Activated T-helper 9 cell treated with anti-CD3 and anti-CD28 coated beads, Interleukin-2, amount 50 U/mL, for 16 hours (primary cell): ENCODE measurements around the gene HIRA.

Source experiments
- DNase-seq: peaks from one replicate; pipeline ENCODE4 v3.0.0-alpha.2; 2020; ENCODE audit warnings: low read depth

The HIRA gene

DNA sequence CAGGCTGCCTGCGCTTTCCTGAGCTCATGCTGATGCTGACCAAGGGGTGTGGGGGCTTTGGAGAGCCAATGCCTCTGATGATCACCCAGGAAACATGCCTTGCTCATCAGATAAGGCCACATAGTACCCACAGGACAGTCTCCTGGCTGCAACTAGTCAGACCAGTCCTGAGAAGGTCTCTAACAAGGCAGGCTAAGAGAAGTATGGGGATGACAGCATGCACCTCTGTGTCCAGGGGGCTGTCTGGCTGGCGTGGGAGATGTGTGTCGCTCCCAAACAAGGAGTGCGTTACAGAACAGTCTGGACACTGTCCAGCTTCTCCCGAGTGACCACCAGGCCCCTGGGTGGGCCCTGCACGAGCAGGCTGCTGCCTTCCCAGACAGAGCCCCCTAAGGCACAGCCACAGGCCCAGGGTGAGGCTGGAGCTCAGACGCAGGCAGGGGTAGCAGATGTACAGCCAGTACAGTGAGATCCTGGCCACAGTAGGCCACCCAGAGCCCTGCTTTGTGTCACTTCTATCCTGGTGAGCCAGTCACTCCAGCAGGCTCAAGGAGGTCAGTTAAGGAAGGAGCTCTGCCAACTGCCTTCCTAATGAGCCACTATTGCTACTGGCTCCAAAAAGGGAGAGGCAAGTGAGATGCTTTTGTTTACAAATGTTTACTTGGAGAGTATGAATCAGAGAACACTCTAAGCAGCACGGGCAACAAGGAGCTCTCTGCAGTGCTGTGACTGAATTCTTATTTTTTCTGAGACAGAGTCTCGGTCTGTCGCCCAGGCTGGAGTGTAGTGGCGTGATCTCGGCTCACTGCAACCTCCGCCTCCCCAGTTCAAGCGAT lies 74.0 kb downstream of the HIRA start:
- DNase-seq = no peak

DNA sequence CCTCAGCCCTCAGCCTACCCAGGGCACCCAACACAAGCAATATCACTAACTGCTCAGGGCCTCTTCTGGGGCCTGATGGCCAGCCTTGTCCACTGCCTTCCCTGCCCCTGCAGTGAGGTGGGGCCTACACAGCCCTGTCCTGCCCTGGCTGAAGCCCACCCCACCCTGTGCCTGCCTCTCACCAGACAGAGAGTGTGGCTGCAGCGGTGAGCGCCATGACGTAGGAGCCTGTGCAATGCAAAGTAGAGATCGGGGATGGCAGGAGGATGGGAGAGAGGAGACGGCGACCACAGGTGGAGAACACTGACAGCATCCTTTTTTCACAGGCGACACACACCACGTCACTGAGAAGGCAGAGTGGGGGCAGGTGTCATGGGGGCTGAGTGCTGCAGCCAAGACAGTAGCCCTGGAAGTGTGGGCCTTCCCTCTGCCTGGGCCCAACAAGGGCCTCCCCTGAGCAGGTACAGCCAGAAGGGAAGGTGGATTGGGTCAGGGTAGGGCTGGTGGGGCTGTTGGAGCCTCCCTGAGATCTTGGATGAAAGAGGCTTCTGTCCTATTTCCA lies 74.7 kb downstream of the HIRA start:
- DNase-seq = no peak

DNA sequence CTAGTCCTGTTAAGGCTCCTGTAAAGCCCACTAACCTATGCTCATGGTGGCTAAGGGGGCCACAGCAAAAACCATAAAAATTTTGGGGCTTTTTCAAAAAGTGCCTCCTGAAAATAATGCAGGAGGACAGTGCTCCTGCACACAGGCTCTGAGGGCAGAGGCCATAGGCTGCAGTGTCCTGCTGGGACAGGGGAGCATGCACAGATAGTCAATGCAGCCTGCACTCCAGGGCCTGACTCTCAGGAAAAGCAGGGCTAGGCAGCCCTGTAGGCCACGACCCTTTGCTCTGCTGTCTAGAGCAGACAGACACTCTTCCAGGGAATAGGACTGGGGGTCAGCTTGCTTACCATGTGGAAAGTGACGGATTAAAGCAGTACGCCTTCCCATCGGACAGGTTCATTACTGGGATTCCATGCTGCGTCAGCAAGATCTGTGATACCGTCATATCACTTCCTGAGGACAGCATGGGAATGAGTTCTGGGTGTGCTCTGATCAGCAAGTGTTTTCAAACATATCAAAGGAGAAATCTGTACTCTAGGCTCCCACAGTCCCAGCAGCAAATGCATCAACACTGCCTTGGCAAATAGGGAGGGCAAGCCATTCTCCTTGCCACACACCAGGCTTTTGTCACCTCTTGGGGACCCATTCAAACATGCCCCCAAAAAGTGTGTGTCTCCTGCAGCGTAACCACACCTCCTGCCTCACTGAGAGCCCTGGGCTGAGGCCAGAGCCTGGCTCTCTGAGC lies 75.9 kb downstream of the HIRA start:
- no peak for DNase-seq

DNA sequence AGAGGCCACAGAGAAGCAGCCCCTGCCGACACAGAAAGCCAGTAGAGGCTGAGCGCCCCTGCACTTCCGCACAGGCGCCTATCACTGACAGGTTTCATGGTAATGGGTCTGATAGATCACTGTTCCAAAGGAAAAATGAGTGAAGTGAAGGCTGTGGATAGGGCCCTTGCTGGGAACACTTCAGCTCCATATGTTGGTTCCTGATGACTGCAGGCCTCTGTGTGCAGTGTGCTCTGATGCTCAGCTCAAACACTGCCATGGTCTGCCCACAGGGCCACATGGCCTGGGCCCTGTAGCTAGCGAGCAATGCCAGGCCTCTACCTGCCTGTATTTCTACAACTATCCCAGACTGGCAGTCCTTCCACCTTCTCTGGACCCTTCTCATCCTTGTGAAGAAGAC lies 77.3 kb downstream of the HIRA start:
- no peak for DNase-seq

DNA sequence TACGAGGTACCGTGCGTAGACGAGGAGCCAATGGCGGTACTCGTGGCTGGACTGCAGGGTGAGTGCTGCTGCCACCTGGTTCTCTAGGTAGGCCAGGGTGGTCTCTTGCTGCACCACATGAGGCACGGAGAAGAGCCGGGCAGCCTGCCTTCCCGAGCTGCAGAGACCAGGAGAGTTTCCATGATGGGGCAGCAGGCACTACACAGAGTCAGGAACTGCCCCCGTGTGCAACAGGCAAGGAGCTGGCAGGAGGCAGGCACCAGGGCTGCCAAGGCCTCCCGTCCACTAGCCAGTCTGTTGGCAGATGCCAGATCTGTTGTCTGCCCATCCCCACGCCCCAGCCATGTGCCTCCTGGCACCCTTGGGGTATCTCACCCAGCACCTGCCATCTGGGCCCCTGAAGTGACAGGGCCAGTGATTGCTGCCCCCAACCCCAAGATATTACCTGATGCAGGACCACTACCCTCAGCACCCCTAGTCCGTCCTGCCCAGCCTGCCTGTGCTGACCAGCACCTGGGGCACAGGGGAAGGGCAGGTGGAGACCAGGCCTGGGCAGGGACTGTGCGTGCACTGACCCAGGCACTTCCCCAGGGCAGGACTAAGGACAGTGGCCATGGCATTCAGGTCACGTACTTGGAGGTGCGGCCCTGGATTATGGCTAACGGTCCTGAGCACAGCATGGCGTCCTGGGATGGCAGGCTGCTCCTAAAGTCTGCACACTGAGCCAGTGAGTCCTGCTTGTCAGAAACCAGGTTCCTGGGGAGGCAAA lies 78.0 kb downstream of the HIRA start:
- no peak for DNase-seq

DNA sequence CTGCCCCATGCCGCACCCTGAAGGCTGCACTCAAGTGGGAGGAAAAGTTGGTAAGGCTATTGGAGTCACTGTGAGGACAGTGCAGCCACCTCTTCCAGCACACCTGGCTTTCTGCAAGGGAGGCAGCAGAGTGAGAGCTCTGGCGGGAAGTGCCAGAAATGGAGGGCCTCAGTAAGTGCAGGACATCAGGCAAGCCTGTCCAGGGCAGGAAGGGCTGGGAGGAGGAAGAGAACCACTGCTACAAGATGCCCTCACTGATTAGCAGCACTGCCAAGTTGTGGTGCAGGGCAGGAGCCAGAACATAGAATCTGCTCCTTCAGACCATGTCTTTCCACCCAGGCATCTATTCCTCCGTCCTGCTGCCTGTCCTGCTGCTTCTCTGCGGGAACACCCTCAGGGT lies 78.8 kb downstream of the HIRA start:
- no peak for DNase-seq

DNA sequence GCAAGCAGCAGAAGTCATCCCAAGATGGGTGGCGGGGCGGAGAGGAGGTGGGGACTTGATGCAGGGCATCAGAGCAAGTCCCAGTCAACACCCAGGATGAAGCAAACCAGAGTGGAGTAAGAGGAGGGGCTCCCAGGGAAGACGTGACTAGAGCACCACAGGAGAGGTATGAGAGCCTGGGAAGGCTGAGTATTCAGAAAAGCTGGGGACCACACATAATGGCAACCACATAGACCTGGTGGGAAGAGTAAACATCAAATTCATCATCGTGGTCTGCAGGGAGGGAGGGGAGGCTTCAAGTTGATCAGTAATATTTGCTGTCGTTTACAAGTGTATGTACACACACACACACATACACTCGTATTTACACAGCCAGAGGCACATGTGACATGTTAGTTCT lies 79.3 kb downstream of the HIRA start:
- no peak for DNase-seq

DNA sequence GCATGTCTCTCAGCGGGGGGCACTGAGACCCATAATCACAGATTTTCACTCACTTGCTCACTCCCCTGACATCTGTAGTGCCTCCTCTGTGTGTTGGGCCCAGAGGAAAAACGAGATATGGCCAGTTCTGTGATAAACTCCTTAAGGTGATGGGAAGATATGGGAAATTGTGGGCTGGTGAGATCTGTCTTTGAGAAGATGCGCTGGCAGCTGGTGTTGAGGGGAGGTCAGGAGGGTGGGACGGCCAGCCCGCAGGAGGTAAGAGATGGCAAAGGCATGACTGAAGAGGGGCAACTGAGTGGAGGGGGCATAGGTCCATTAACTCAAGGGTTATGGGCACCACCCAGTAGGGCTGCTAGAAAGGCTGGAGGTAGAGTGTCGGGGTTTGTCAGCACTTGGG lies 79.9 kb downstream of the HIRA start:
- no peak for DNase-seq

DNA sequence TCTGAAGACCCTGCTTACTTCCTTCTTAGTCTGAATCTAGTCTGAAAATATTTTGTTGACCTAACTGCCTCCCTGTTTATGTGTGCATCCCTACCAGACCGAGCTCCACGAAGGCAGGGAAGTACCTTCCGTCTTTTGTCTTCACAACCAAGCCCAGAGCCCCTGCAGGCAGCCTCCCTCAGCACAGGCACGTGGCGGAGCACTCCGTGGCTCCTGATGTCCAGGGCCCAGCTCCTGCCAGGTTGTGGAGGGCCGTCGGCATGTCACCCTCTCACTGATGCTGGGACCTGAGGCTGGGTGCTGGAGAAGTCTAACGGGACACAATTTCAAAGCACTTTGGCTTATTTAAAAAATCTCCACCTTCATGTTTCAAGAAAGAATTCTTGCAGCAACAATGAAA lies 80.6 kb downstream of the HIRA start:
- no peak for DNase-seq

DNA sequence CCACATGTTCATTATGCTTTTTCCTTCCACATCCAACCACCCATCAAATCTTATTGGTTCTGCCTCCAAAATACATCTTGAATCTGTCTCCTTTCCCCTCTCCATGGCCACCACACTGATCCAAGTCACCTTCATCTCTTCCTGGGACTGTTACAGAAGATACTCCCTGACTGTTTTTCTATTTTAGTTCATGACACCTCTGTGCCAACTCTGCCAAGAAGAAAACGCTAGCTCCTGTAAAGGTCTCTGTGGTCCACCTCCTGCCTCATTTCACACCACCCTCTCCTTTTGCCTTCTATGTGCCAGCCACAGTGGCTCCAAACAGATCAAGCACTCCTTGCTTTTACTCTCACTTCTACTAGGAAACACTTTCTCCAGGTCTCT lies 81.1 kb downstream of the HIRA start:
- no peak for DNase-seq

DNA sequence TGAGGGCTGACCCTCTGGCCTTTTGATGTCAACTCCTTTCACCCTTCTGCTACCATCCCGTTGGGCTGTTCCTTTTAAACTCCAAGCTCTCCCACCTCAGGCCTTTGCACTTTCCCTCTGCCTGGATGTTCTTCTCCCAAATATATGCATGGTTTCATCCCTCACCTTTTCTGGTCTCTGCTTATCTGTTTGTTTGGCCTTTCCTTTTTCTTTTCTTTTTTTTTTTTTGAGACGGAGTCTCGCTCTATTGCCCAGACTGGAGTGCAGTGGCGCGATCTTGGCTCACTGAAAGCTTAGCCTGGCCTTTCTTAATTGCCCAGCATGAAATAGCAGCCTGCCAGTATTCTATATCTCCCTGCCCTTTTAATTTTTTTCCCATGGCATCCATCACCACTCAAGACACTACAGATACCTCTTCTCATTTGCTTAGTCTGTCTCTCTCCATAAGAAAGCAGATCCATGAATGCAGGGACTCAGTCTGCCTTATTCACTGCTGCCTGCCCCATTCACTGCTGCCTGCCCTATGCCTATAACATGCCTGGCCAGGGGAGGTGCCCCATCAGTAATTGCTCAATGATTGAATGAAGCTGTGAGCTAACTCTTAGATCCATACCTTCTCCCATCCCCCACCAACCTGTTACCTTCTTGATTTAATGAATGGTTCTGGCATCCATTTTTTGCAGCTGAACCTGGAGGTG lies 81.6 kb downstream of the HIRA start:
- DNase-seq = no peak

DNA sequence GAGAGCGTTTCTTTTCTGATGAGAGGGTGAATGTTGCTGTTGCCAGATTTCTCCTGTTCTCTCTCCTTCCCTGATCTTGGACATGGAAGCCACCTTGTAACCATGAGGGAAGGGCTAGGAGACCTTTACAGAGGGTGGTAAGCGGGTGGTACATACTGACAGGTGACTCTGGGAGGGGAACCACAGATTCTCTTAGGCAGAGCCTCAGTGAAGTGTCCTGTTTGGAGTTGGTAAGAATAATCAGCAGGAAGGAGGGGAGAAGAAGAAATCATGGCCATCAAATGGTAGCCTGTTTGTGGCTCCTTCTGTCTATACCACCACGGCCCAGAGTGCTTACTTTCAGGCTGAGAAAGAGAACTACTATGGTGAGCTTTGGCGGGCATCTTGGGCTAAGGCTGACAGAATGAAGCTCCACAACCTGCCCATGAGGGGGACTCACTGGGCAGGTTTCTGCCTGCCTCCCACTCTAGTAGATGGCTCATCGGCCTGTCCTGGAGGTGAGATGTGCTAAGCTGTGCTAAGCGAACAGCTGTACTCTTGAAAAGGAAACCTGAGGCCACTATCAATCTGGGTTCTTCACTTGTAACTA lies 84.8 kb downstream of the HIRA start:
- no peak for DNase-seq

DNA sequence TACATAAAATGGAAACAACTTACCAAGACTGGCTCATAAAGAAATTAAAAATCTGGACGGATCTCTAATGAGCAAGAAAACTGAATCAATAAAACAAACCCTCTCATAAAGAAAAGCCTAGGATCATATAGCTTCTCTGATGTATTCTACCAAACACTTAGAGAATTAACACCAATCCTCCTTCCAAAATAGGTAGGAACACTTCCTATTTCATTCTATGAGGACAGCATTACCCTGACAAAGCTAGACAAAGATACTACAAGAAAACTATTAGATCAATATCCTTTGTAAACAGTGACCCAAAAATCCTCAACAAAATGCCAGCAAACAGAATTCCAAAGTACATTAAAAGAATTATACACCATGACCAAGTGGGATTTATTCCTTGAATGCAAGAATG lies 87.1 kb downstream of the HIRA start:
- DNase-seq = no peak

DNA sequence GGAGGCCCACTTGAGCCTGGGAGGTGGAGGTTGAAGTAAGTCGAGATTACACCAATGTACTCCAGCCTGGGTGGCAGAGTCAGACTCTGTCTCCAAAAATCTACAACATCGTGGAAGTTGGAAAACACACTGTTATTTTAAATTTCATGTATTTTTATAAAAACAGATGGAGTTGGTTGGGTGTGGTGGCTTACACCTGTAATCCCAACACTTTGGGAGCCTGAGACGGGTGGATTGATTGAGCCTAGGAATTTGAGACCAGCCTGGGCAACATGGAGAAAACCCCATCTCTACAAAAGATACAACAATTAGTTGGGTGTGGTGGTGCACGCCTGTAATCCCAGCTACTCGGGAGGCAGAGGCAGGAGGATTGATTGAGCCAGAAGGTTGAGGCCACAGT lies 88.1 kb downstream of the HIRA start:
- no peak for DNase-seq

DNA sequence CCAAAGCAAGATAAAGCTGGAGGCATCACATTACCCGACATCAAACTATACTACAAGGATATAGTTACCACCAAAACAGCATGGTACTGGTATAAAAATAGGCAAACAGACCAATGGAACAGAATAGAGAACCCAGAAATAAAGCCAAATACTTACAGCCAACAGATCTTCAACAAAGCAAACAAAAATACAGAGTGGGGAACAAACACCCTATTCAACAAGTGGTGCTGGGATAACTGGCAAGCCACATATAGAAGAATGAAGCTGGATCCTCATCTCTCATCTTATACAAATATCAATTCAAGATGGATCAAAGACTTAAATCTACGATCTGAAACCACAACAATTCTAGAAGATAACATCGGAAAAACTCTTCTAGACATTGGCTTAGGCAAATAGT lies 90.0 kb downstream of the HIRA start:
- no peak for DNase-seq

DNA sequence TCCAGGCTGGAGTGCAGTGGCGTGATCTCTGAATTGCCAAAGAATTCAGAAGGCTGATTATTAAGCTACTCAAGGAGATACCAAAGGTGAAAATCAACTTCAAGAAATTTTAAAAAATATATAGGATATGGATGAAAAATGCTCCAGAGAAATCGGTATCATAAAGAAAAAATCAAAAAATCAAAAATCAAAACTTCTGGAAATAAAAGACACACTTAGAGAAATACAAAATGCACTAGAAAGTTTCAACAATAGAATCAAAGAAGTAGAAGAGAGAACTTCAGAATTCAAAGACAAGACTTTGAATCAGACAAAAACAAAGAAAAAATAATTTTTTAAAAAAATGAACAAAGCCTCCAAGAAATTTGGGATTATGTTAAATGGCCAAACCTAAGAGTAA lies 94.4 kb downstream of the HIRA start:
- DNase-seq = no peak

DNA sequence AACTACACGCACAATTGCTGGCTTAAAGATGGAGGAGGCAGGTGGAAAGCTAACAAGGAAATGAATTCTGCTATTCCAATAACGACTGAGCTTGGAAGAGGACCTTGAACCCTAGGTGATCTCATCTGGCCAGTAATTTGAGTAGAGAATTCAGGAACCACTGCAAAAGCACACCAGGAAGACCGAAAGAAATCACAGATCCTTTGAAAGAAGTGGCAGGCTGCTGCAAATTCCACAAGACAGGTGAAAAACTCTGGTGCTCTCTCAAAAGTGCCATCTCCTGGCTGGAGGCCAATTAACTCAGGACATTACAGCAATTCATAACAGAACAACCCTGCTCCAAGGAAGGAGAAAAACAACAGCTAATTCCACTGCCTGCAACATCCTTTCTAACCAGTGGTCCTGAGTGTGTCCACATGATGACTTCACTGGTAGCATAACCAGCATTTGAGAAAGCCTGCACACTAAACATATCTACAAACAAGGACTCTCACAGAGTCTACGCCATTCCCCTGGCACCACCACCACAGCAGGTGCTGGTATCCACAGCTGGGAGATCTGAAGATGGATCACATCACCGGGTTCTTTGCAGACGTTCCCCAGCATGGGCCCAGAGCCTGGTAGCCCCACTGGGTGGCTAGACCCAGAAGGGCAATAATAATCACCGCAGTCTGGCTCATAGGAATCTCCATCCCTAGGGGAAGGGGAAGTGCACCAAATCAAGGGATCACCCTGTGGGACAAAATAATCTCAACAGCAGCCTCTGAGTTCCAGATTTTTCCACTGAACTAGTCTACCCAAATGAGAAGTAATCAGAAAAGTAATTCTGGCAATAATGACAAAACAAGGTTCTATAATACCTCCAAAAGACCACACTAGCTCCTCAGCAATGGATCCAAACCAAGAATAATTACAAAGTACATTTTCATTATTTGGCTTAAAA lies 95.1 kb downstream of the HIRA start:
- no peak for DNase-seq

DNA sequence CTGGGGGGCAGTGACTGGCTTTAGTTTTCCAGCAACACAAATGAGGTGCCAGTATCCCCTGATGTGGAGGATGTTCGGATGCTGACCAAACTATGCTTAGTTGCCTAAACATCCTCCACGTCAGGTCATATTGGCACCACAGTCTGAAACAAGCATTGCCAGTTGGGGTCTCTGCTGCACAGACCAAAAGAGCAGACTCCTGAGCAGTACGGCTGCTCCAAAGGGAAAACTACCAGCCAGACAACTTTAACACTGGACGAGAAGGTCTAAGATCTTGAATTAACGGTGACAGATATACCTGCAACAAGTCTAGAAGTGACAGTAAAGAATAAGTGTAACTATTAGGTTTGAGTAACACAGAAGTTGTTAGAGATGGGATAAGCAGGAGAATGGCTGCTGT lies 99.6 kb downstream of the HIRA start:
- DNase-seq = no peak

DNA sequence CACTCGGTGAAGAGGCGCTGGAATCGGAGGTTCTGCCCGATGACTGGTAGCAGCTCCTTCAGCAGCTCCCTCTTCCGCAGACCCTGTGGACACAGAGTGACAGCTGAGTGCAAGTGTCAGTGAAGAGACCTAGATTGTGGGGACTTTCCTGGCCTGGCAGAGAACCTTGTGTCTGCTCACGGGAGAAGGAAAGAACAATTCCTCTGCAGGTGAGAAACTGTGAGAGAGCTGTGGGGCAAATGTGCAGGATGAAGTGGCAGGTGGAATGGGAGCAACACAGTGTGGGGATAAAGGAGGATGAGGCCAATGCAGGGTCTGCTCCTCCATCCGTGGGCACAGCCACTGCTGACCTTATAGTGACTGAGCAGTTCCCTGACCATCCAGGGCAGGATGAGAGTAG lies 100.1 kb downstream of the HIRA start:
- no peak for DNase-seq

DNA sequence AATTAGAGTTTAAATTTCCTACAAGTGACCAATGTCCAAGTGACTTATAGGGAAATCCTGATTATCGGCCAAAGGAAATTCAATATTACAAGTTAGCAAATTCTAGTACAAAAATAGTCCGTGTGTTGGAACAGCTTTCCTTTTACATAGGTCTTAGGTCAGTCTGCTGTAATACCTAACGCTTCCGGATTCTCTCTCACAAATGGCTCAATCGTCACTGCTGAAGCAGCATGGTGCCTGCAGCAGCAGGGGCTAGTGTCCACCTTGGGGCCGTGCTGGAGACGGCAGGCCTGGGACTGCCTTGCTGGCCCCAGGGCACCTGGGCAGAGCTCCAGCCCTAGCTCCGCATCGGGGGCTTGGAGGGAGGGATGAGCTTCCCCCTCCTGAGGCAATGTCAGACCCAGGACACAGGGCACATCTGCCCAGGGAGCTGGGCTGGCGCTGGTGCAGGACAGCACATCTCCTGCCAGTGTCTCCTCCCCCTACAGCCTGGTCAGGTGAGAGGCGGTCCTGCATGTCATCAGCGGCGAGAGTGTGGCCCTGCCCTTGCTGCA lies 100.6 kb downstream of the HIRA start:
- DNase-seq = no peak
